ENCODE results near the gene ESRRG.
A peak's percentile ranks its signal among the peaks of the same experiment; 100 is the strongest.

ESRRG gene

DNA sequence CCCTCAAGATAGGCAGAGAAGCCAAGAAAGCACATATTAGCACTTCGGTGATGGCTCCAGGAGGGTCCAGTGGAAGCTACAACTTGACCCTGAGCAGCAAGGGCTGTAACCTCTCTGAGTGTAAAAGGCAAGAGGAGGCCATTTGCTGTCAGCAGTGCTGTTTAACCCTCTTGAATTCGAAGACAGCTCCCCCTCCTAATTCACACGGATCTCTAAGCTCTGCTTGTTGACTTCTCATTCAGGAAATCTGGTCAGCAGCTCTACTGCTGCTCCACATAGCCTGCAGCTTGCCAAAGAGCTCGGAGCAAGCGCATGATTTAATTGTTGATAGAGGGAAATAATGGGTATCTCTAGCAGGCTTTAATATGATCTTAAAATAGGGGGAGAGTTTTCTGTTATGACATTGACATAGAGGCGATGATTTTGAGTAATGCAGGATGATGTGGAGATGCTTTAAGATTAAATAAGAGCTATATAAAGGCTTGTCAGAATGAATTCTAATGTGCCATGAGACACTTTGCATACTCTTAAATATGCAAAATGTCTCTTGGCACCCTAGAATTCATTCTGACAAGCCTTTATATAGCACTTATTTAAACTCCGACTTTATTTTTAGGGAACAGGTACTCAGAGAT is 220.6 kb downstream of the ESRRG start:
- DNase-seq (ENCODE audit: low spot score) = no peak

DNA sequence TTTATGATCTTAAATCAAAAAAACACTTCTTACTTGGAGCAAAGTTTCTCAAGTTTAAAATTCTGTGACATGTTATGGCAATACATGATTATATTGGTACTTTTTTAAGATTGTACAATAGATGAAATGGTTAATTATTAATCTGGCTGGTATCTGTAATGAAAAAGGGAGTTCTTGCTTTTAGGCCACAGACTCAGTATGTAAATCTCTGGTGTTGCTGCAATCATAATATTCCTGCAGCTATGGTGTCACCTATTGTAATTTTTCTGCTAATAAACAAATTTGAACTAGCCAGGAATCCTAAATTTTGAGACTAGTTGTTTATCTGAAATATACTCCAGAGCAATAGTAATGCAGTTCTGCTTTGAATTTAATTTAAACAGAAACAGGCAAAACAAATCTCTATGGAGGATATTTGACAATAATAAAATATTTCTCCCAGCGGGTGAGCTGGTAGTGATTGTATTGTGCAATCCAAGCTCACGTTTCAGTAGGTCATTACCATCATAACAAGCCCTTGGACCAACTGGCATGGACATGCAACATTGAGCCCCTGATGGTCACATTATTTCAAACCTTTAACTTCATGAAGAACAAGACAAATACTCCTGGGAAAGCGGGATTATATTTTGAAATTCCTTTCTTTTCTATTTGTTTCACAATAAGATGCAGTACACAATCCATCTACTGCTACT is 222.8 kb downstream of the ESRRG start:
- no peak for DNase-seq (ENCODE audit: low spot score)

DNA sequence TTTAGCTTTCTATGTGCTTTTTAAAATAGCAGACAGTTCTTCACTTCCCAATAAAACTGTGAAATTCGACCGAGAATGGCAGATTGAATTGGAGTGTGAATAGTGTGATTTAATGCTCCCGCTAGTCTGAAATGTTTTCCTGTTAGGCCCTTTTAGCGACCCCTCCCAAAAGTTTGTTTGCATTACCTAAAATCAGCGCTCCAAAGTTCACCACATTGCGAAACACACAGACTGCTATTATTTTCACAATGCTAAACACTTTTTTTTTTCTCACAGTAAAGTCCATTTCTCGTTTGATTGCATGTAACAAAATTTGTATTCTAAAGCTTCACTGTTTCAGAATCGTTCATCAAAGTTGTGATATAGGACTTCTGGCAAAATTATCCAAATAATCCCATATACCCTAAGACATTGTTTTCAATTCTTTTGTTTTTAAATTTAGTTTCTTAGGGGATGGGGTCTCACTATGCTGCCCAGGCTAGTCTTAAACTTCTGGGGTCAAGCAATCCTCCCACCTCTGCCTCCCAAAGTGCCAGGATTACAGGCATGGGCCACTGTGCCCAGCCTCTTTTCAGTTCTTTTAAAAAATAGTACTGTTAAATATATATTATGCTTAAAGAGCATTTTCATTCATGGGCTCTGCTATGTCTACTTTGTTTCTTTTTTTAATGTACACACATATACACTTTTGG is 223.5 kb downstream of the ESRRG start:
- DNase-seq (ENCODE audit: low spot score) = no peak

DNA sequence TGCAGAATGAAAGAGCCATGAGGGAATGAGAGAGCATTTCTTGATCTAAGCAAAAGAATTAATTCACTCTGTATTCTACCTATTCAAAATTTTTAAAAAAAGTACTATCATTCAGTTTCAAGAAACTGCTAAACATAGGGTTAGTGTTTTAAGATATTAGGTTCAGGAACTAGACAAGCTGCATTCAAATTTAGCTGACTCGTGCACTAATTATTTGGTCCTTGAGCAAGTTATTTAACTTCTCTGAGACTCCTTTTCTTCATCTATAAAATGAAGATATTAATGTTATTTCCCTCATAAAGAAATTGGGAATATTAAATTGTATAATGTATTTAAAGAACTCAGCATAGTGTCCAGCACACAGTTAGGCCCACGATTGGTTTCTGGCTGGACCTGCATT is 225.0 kb downstream of the ESRRG start:
- no peak for DNase-seq (ENCODE audit: low spot score)

DNA sequence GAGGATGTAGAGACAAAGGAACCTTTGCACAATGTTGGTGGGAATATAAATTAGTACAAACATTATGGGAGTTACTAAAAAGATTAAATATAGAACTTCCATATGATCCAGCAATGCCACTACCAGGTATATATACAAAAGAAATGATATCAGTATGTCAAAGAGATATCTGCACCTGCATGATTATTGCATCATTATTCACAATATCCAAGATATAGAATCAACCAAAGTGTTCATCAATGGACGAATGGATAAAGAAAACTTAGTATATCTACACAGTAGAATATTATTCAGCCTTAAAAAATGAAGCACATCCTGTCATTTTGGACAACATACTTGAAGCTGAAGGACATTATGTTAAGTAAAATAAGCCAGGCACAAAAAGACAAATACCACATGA is 238.2 kb downstream of the ESRRG start:
- DNase-seq (ENCODE audit: low spot score) = no peak

DNA sequence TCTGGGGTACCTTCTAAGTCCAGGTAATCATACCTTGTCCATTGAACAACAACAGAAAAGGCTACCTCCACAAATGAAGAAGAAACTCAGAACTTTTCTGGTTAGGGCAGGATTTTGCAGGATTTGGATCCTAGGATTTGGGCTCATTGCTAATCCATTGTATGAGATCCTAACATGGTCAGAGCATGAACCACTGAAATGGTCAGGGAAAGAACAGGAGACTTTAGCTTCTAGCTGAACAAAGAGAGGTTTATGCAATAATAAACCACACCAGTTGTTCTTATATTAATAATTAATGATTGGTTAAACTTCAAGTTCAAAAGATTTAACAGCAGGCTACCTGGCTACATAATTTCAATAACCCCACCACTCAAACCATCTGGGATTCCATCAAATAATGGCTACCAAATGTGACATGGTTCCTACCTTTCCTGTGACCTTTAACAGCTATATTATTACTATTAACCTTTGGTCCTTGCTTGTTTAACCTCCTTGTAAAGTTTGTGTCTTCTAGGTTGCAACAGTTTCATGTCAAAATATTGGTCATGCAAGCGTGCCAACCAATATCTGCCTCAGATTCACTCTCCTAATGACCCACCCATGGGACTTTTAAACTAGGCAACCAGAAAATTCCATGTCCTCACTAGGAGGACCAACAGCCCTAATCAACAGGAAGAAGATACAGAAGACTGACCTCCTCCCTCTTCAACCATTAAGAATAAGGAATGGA is 239.4 kb downstream of the ESRRG start:
- no peak for DNase-seq (ENCODE audit: low spot score)

DNA sequence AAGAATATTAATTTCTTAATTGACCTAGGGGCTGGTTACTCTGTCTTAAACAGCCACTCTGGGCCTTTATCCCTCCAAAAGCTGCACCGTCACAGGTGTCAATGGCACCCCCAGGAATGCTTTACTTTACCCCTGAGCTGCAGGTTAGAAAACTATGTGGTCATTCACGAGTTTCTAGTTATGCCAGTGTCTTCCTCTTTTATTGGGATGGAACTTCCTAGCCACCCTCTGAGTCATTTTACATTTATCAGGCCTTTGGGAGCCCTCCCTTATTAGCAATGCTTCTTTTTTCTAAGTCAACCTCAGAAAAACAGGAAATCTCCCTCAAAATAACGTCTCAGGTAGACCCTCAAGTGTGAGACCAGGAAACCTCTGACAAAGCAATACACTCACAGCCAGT is 240.6 kb downstream of the ESRRG start:
- DNase-seq (ENCODE audit: low spot score) = no peak

DNA sequence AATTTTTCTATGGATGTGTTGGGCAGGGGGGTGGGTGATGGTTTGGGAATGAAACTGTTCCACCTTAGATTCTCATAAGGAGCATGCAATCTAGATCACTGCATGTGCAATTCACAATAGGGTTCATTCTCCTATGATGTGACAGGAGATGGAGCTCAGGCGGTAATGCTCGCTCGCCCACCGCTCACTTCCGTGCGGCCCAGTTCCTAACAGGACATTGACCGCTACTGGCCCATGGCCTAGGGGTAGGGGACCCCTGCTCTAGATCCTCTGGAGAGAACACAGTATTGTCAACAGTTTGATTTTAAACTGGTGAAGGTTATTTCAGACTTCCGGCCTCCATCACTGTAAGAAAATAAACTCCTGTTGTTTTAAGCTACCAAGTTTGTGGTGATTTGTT is 245.0 kb downstream of the ESRRG start:
- DNase-seq (ENCODE audit: low spot score) = no peak

DNA sequence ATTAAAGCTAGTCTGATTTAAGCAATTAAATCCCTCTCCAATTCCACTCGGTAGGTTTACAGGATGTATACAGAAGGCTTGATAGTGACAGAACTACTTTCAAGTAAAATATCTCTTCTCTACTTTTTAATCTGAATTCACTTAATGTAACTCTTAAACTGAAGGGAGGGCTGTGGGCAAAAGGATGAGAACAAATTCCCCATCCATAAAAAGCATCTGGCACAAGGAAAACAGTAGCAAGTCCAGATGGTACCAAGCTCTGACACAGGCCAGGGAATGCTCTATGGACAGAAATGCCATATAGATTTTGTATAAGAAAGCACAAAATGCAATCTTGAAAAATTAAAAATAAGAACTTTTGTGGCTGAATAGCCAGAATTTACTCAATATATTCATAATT is 246.9 kb downstream of the ESRRG start:
- DNase-seq (ENCODE audit: low spot score) = no peak

DNA sequence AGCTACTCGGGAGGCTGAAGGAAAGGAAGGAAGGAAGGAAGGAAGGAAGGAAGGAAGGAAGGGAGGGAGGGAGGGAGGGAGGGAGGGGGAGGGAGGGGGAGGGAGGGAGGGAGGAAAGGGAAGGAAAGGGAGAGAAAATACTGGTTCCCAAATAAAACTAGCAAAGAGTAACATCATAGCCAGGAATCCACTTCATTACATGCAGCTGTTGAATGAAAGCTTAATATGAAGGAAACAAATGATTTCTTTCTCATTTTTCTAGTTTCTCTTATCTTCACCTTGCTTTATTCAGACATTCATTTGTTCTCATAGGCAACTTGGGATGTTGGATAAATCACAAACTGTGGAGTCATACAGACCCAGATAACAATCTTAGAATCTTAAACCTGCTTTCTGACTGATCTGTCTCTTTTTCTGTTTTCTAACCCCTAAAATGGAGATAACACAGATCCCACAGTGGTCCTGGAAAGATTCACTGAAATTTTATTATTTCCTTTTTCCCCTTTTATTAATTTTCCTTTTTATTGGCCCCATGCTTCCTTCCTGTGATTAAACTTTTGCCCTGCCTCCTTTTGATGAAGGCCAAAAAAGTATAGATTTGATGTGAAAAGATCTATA is 247.5 kb downstream of the ESRRG start:
- no peak for DNase-seq (ENCODE audit: low spot score)

DNA sequence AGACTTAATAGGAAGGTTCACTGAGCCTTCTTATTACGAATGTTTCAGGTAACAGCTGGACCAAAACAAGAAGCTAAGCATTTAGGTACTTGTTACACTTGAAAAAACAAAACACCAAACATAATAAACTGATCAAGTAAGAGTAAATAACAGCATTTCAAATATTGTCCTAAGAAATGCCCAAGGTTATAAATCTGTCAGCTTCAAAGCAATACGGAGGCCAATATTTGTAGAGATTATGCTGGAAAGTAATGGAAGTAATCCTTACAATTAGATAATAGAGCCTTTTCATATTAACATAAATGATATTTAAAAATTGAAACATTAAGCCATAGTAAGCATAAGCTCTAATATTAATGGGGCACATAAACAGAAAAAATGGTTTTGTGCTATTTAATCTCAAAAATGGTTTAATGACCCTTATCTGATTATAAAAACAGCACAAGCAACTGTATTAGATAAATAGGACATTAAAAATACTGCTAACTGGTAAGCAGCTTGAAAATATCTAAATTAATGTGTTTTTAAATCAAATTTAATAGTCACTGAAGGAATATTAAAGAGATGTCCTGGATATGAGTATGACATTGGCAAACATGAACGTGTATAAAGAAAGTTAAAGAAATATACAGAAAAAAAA is 256.9 kb downstream of the ESRRG start:
- no peak for DNase-seq (ENCODE audit: low spot score)

DNA sequence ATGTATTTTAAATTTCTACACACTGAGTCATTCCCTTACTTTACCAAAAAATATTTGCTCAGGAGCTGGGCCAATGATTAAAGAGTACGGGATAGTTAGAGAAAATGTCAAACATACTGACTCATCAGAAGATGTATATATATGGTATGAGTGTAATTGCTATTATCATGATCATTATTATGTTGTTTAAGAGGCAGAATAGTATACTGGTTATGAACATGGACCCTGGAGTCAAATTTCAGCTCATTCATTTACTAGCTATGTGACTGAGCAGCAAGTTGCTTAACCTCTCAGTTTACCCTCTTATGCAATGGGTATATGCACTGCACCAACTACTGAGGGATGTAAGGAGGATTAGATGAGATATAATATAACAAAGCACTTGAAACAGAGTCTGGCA is 258.7 kb downstream of the ESRRG start:
- peak; percentile 5 for DNase-seq (ENCODE audit: low spot score)

DNA sequence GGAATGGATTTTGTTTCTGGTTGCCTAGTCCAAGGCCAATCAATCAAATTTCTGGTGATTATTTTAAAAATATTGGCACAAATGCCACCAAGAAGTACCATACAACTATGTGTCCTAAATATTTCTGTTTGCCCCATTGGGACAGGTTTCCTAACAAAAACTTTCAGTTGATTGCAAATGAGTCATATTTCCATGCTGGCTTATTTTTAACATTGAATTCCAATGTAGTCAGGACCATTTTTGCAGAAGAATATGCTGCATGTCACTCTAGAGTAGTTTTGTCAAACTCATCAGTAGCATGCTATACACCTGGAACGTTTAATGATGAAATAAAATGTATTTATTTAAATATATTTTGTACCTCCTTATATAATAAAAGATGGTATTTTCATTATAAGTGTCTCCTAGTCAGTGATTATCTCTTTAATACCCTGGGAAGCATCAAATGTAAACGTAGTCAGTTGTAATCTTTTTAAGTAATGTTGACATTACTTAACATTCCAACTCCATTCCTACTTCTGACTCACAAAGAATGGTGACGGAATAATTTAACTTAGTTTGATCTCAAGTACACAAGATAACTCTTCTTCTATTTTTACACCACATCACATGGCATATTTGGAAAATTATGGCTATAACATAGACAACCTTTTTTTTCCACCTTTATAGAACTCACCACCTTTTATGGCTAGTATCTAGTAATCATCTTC is 261.0 kb downstream of the ESRRG start:
- no peak for DNase-seq (ENCODE audit: low spot score)

DNA sequence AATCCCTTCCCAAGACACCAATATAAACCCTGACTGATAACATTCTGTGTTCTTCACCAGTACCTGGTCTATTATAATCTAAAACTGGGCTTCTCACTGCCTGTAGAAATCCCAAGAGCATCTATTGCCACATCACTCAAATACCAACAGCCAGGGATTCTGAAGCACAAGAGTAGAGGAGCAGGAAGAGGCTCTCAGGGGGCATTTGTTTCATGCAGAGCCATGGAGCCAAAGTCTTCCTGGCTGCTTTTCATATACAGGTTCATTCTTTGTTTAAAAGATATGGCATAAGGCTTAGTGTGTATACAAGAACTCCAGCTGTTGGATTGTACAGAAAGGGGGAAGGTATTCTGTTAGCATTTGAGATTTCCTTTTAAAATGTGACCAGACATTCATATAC is 261.8 kb downstream of the ESRRG start:
- no peak for DNase-seq (ENCODE audit: low spot score)

DNA sequence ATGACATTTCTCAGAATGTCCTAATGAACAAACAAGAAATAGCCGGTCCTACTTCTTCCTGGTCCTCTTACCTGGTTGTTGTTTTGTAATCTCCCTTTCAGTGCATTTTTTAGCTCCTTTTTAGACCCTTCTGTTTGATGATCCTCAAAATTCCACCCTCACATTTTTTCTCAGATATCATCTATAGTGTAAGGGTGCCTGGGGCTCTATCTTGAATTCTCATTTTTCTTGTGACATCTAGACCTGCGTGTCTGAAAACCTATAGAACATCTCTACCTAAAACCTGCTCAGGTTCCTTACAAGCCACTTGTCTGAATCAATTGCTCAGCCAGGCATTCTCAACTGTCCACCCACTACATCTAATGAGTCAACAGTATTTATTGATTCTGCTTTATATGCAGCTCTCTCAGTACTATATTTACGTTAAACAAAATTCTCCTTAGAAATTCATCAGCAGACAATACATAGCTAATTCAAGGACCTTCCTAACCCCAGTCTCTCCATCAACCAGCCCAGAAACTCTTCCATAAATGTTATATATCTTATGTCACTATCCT is 263.5 kb downstream of the ESRRG start:
- DNase-seq (ENCODE audit: low spot score) = no peak

DNA sequence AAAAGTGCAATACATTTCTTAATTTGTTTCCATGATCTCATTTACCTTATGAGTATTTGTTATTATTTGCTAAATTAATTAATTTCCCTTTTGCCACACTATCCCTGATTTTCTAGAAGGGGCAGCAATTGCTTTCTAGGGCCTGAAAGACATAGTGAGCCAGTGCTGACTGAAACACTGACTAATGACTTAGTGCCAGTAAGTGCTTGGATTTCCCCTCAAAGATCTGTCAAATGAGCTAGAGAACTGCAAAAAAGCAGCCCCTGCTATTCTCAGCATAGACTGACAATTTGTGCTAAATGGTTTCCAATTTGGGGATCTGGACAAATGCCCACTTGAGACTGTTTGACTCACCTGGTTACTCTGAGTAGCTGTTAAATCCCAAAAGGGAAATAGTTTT is 264.4 kb downstream of the ESRRG start:
- no peak for DNase-seq (ENCODE audit: low spot score)

DNA sequence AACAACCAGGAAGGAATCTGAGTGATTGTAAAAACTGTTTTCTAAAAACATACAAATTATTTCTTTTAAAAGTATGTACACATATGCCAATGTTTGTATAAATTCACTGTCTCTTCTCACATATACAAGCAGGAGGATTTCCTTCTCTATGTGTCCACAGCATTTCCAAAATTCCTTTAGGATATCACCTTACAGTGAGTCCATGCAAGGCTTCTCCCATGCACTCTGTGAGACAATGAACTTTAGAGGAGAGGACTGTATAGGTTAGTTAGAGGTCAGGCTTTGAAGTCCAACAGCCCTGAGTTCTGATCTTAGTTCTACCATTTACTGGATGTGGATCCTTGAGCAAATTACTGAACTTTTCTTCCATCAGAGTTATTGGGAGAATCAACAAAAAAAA is 265.9 kb downstream of the ESRRG start:
- DNase-seq (ENCODE audit: low spot score) = no peak

DNA sequence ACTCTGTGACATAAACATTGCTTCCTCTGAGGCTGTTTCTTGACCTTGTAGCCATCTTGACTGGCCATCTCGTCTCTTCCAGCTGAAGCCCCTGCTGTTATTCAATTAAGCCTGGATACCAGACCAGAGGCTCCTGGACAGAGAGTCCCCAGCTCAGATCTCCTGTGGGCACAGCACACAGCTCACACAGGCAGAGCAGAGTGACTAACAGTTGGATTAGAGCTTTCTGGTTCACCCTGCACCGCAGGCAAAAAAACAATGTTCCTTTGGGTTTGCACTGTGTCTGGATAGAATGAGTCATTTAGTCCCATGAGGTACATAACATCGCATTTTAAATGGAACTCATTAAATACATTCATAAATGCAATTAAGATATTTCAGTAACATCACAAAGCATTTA is 266.5 kb downstream of the ESRRG start:
- DNase-seq (ENCODE audit: low spot score) = peak; percentile 17

DNA sequence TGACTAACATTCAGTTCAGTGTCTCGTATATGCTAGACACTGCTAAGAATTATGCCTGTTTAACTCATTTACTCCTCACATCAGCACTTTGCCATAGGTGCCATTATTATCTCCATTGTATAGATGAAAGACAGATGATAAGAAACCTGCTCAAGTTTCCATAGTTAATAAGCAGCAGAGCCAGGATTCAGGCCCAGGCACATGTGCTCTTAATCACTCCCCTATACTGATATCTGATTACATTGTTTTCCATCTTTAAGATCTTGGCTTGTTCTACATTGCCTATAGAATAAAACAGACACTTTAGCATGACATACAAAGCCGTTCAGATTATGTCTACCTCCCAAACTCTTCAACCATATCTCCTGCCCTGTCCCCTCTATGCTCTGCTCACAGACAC is 269.5 kb downstream of the ESRRG start:
- no peak for DNase-seq (ENCODE audit: low spot score)

Measured in AG08395 (cell line).